Stimulated activated naive CD8-positive, alpha-beta T cell treated with anti-CD3 and anti-CD28 coated beads, Interleukin-15, Interleukin-2, amounts not matched to agents 100 U/mL and 50 U/mL, for 24 hours (primary cell): ENCODE measurements around the gene KANSL1.

ENCODE experiments used
- ATAC-seq: fragments of 150-1000 bp; cut with Tn5 transposase; one replicate; pipeline ENCODE4 v1.10.0; 2021
- DNase-seq: peaks from one replicate; pipeline ENCODE4 v3.0.0; 2021

KANSL1 gene

GRCh38 chr17:46000757-46001156 is 192.5 kb downstream of the KANSL1 start:
- no peak for DNase-seq

DNA sequence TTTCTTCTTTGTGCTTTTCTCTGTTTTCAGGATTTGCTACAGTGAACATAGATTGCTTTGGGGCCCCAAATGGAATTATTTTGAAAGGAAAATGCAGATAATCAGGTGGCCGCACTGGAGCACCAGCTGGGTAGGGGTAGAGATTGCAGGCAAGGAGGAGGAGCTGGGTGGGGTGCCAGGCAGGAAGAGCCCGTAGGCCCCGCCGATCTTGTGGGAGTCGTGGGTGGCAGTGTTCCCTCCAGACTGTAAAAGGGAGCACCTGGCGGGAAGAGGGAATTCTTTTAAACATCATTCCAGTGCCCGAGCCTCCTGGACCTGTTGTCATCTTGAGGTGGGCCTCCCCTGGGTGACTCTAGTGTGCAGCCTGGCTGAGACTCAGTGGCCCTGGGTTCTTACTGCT is 192.9 kb downstream of the KANSL1 start:
- ATAC-seq (no peak), DNase-seq (no peak)

More at GRCh38 chr17:46000757-46001156, 192.5 kb downstream of the KANSL1 start:
- no peak for ATAC-seq

DNA sequence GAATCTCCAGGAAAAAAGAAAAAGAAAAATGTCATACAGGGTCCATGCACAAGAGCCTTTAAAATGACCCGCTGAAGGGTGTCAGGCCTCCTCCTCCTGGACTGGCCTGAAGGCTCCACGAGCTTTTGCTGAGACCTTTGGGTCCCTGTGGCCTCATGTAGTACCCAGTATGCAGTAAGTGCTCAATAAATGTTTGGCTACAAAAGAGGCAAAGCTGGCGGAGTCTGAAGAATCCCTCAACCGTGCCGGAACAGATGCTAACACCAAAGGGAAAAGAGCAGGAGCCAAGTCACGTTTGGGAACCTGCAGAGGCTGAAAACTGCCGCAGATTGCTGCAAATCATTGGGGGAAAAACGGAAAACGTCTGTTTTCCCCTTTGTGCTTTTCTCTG is 193.3 kb downstream of the KANSL1 start:
- no peak for ATAC-seq

GRCh38 chr17:45998987-45999899 is 194.0 kb downstream of the KANSL1 start, which contains the start of gene STH:
Gene STH (plus strand): TSS chr17:45999250. CDS start chr17:45999280, 30 bp downstream.
- ATAC-seq (no peak), DNase-seq (no peak)

More for the DNA sequence above, 193.3 kb downstream of the KANSL1 start:
- no peak for DNase-seq

DNA sequence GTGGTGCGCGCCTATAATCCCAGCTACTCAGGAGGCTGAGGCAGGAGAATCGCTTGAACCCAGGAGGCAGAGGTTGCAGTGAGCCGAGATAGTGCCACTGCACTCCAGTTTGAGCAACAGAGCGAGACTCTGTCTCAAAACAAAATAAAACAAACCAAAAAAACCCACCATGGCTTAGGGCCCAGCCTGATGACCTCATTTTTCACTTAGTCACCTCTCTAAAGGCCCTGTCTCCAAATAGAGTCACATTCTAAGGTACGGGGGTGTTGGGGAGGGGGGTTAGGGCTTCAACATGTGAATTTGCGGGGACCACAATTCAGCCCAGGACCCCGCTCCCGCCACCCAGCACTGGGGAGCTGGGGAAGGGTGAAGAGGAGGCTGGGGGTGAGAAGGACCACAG is 195.6 kb downstream of the KANSL1 start:
- DNase-seq, result no peak
- ATAC-seq, result no peak

DNA sequence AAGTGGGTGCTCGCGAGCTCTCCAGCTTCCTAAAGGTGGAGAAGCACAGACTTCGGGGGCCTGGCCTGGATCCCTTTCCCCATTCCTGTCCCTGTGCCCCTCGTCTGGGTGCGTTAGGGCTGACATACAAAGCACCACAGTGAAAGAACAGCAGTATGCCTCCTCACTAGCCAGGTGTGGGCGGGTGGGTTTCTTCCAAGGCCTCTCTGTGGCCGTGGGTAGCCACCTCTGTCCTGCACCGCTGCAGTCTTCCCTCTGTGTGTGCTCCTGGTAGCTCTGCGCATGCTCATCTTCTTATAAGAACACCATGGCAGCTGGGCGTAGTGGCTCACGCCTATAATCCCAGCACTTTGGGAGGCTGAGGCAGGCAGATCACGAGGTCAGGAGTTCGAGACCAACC is 196.1 kb downstream of the KANSL1 start:
- ATAC-seq (no peak), DNase-seq (no peak)

GRCh38 chr17:45996282-45996937 is 196.8 kb downstream of the KANSL1 start:
- no peak for ATAC-seq
- DNase-seq, result no peak

GRCh38 chr17:45995627-45996270 is 197.5 kb downstream of the KANSL1 start:
- ATAC-seq (no peak), DNase-seq (no peak)

GRCh38 chr17:45994987-45995386 is 198.2 kb downstream of the KANSL1 start:
- ATAC-seq, result no peak
- no peak for DNase-seq

GRCh38 chr17:45993962-45994627 is 199.1 kb downstream of the KANSL1 start:
- no peak for DNase-seq
- ATAC-seq, result no peak

DNA sequence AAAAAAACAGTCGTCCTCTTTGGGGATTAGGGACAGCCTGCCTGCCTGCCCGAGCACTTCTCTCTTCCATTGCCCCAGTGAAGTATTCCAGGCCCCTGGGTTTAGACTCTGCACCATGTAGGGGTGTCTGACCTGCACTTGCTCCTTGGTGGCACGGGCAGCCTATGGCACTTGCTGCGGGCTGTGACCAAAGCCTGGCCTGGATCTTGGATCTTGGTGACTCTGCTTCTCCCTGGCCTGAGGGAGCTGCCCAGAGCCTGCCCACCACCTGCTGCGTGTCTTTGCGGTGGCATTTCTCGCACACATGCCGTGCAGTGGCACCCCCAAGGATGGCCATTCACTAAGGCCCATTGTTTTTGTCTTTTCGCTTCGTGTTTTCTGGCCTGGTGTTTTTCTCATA is 200.3 kb downstream of the KANSL1 start:
- ATAC-seq (no peak), DNase-seq (no peak)

DNA sequence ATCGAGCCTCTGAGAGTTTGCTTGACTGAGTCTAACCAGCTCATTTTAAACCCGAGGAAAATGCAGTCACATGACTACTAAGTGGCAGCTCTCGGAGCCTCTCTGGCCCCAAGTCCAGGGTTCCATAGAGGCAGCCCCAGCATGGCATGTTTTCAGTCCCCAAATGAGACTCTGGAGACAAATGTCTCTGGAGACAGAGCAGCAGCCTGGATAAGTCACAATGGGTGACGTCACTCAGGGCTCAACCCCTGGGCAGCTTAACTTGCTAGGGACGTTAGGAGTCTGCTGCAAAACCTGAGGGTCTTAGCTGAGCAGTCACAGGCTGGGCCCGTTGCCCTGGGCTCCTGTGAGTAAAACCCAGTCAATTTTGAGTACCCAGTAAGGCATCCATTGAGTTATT is 201.1 kb downstream of the KANSL1 start:
- DNase-seq (no peak), ATAC-seq (no peak)

GRCh38 chr17:45991341-45991740 is 201.9 kb downstream of the KANSL1 start:
- DNase-seq (no peak), ATAC-seq (no peak)

GRCh38 chr17:45990886-45991285 is 202.3 kb downstream of the KANSL1 start:
- DNase-seq (no peak), ATAC-seq (no peak)

DNA sequence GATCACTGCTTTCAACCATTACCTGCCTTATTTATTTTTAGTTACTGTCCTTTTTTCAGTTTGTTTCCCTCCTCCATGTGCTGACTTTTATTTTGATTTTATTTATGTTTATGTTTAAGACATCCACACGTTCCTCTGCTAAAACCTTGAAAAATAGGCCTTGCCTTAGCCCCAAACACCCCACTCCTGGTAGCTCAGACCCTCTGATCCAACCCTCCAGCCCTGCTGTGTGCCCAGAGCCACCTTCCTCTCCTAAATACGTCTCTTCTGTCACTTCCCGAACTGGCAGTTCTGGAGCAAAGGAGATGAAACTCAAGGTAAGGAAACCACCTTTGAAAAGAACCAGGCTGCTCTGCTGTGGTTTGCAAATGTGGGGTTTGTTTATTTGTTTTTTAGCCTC is 203.5 kb downstream of the KANSL1 start:
- no peak for ATAC-seq
- no peak for DNase-seq

- no peak for ATAC-seq
- DNase-seq, result no peak
Observed at GRCh38 chr17:45987706-45988105, 205.5 kb downstream of the KANSL1 start.

GRCh38 chr17:45986056-45986455 is 207.2 kb downstream of the KANSL1 start:
- no peak for DNase-seq
- no peak for ATAC-seq

DNA sequence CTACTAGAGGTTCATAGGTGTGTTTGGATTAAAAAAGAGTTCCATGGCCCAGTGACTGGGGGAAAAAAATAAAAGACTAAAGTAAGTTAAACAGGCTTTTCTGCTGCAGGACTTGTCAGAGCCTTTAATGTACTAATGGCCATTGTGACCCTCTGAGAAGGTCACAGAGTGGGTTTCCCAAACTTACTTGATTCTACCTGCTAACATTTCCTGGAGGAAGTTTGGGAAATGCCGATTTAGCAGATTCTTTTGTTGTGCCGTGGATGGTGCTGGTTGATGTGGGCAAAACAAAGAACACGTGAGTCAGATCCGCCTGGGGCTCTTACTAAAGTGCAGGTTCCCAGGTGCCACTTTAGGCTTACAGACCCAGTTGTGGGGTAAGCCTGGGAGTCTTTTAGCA is 207.8 kb downstream of the KANSL1 start:
- ATAC-seq (no peak), DNase-seq (no peak)

DNA sequence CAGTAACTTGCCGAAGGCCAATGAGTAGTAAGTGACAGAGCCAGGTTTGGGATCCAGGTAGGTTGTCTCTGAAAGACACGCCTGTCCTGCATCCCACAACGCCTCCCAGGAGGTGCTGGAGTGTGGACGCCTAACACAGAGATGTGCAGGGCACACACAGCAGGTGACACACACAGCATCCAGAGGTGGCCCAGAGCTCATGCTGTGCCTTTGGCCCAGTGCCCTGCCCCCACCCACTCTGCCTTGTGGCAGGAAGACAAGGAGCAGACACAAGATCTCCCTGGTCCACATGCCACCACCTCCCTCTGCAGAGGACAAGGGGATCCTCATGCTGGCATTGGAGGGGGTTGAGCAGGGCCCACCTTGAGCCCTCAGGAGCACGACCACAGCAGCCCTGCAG is 208.9 kb downstream of the KANSL1 start:
- DNase-seq, result no peak
- ATAC-seq, result no peak

DNA sequence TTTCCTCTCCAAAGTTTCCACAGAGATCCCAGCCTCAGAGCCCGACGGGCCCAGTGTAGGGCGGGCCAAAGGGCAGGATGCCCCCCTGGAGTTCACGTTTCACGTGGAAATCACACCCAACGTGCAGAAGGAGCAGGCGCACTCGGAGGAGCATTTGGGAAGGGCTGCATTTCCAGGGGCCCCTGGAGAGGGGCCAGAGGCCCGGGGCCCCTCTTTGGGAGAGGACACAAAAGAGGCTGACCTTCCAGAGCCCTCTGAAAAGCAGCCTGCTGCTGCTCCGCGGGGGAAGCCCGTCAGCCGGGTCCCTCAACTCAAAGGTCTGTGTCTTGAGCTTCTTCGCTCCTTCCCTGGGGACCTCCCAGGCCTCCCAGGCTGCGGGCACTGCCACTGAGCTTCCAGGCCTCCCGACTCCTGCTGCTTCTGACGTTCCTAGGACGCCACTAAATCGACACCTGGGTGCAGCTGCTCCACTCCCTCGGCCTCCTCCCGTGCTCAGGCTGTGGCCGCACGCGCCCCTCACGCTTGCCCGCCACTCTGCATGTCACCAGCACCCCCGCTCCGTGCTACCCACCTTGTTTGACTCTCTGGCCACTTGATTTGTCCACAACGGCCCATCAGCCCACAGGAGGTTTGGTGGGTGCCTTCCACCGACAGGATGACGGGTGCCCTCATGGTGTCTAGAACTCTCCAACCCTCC is 209.5 kb downstream of the KANSL1 start:
- DNase-seq (no peak), ATAC-seq (no peak)

GRCh38 chr17:45982791-45983613 is 210.2 kb downstream of the KANSL1 start:
- no peak for ATAC-seq

More at GRCh38 chr17:45982791-45983613, 210.2 kb downstream of the KANSL1 start:
- no peak for DNase-seq
